LNCaP clone FGC (cell line): ENCODE data around the gene TMEM156.

Experiments
- DNase-seq: peaks from one replicate; pipeline ENCODE4 v3.0.0-alpha.2; 2011; ENCODE audit warnings: low read depth
- H3K4me3 ChIP-seq: 2 replicates; pipeline ENCODE4 v1.5.1; 2011; ENCODE audit warnings: mild to moderate bottlenecking, low read depth, low read length, control low read depth
- TF ChIP-seq, protein P1 (sequence below): IDR thresholded peaks from 2 replicates; pipeline ENCODE4 v1.5.1; 2012; ENCODE audit warnings: mild to moderate bottlenecking; ENCODE audit not compliant: control insufficient read depth, insufficient read depth; ENCODE audit errors: extremely low read depth

TMEM156 gene

DNA sequence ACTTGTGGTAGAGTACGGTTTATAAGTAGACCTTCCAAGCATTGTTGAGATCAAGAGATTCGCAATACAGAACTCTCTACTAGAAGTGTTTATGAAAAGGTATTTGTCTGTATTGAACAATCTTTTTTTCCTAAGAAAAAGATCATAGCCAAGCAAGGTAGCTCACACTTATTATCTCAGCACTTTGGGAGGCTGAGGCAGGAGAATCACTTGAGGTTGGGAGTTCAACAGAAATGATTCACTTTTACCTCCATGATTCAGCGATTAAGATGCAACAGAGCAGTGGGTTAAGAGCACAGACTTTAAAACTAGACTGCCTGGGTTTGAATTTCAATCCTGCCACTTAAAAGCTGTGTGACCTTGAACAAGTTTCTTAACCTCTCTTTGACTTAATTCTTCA is 74.3 kb downstream of the TMEM156 start:
- no peak for DNase-seq
- H3K4me3 ChIP-seq: no peak overlapping the region
- TF ChIP-seq, protein P1, sequence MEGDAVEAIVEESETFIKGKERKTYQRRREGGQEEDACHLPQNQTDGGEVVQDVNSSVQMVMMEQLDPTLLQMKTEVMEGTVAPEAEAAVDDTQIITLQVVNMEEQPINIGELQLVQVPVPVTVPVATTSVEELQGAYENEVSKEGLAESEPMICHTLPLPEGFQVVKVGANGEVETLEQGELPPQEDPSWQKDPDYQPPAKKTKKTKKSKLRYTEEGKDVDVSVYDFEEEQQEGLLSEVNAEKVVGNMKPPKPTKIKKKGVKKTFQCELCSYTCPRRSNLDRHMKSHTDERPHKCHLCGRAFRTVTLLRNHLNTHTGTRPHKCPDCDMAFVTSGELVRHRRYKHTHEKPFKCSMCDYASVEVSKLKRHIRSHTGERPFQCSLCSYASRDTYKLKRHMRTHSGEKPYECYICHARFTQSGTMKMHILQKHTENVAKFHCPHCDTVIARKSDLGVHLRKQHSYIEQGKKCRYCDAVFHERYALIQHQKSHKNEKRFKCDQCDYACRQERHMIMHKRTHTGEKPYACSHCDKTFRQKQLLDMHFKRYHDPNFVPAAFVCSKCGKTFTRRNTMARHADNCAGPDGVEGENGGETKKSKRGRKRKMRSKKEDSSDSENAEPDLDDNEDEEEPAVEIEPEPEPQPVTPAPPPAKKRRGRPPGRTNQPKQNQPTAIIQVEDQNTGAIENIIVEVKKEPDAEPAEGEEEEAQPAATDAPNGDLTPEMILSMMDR: no peak

DNA sequence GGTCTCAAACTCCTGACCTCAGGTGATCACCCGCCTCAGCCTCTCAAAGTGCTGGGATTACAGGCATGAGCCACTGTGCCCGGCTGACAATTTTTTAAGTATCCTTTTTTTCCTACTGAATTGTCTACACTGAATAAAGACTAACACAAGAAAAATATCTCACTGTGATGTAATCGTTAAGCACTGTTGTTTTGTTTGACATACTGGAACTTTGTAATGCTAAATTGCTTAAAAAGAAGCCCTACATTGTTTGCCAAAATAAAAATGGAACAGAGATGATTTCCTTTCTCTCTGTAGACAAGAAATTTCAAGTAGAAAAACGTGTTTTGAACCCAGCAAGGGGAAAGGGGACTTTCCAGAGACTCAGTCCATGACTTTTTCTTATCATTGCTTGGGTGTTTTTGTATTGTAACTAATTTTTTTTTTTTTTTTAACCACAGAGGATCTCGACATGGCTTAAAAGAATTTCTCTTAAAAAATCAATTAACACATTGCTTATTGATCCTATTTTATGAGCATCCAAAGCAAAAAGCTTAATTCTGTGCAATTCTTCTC is 74.9 kb downstream of the TMEM156 start:
- TF ChIP-seq, protein P1: no peak
- no peak for DNase-seq
- H3K4me3 ChIP-seq: no peak overlapping the region

DNA sequence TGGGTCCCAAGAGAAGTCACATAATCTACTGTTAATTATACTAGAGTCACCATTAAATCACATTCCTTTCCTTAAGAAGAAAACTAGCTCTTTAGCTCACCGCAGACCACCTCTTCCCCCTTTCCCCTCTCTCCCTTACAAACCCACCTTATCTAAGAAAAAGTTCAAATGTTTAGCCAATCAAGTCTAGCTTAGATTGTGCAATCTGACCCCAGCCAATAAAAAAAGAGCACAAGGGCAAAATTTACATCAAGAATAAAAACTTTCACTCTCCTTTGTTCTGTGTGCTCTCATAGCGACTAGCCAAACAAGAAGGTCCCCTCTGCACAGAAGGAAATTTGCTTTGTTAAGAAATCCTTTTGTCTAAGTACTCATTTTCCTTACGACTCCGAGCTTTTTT is 76.3 kb downstream of the TMEM156 start:
- no peak for DNase-seq
- no peak overlapping the region for H3K4me3 ChIP-seq
- TF ChIP-seq, protein P1: no peak

DNA sequence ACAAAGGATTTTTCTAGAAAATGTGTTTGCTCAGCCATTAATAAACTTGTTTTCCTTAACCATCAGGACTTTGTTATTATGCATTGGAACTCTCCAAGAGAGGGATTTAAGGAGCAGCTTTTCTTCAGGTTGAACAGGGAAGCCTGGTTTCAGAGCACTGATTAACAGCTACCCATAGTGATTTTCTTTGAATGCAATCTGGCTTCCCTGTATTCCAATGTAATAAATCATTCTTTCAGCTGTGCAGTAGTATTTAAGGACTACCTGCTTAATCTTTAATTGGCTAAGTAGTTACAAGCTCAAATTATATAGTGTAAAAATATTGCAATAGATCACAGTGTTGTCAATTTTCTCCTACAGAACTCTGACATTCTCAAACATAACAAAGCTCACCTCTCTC is 77.5 kb downstream of the TMEM156 start:
- no peak overlapping the region for H3K4me3 ChIP-seq
- TF ChIP-seq, protein P1: no peak
- DNase-seq: no peak

DNA sequence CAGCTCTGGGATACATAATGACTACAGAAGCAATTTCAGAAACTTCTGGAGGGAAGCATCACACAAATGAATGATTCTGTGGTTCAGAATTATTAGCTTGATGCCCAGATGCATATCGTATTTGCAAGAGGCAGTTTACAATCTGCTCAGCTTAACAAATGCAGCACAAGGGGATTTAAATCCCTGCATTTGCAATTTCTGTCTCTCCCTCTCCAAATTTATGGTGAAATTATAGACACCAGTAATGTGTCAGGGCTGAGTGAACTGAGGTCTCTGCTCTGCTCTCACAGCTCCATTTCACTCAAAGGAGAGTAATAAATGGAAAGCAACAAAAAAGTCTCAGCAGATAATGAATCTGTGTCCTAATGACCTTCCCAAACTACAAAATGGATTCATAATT is 80.2 kb downstream of the TMEM156 start:
- no peak overlapping the region for H3K4me3 ChIP-seq
- TF ChIP-seq, protein P1: no peak
- no peak for DNase-seq

DNA sequence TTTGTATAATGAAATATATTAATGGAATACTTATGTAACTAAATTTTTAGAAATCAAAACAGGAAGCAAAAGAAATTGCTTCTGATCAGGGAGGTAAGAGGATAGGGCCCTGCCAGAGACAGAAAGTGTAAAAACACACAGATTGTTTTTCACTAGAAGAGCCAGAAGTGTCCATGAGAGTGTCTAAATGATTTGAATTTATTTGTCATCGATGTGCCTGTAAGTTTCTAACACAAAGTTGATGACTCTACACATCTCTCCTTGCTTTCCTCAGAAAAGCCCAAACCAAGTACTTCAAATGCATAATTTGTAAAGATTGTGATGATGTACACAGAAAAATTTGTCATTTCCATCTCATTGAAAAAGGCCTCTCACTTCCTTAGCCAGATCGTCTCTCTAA is 80.6 kb downstream of the TMEM156 start:
- TF ChIP-seq, protein P1: no peak
- no peak overlapping the region for H3K4me3 ChIP-seq
- DNase-seq: no peak

DNA sequence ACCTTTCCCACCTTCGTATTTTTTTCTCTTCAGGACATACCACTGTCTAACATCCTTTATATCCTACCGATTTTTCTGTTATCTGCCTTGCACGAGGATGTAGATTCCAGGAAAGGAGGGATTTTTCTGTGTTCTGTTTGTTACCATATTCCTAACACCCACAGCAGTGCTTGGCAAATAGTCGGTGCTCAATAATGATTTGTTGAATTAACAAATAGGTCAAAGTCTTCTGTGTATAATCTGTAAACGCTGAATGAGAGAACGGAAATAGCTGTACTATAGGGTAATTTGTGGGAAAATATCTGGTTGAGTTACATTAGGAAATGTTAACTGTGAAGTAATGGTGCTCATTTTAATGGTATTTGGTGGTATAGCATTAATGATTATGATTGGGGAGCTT is 81.5 kb downstream of the TMEM156 start:
- TF ChIP-seq, protein P1: no peak

More for the DNA sequence above, 81.5 kb downstream of the TMEM156 start:
- no peak overlapping the region for H3K4me3 ChIP-seq
- DNase-seq: no peak
